Endothelial cell of umbilical vein (primary cell): ENCODE measurements around the gene SMOC2. TPM values are rescaled to one million over a fixed set of nuclear protein-coding genes. Genes with fewer than 3 reads are reported as not detected.

Experiments
- BruUV-seq: library from RNA; stranded (reverse); fragments of 400-500 nt; replicated peaks from 2 replicates; lab custom pipeline; 2021; lab: Mats Ljungman, UMichigan
- CTCF ChIA-PET: fragments of 300-600, 350-600 bp; sonication (Branson Sonifier 250); formaldehyde crosslinking; loops from one replicate; lab custom pipeline; 2021; ENCODE audit warnings: antibody characterized with exemption, inconsistent platforms; lab: Charles Lee
- POLR2A ChIA-PET: fragments of 300-600, 350-600 bp; sonication (Branson Sonifier 250); formaldehyde crosslinking; loops from one replicate; lab custom pipeline; 2021; ENCODE audit warnings: antibody characterized with exemption, inconsistent platforms; lab: Charles Lee
- DNase-seq: peaks from one replicate; pipeline ENCODE4 v3.0.0-alpha.2; 2011; ENCODE audit warnings: low read depth, low spot score
- FAIRE-seq: peaks from 2 replicates; lab custom pipeline; 2011; peaks lifted over from hg19 to GRCh38; lab: Jason Lieb, UNC
- H2AFZ ChIP-seq: 2 replicates; pipeline ENCODE4 v1.6.0; 2012; ENCODE audit warnings: low read depth, low read length, control low read depth, inconsistent platforms
- H3K27ac ChIP-seq: 2 replicates; pipeline ENCODE4 v1.5.1; 2011; ENCODE audit warnings: low read depth, mild to moderate bottlenecking, control low read depth, low read length, moderate library complexity; ENCODE audit not compliant: insufficient read depth
- H3K27me3 ChIP-seq, 2 experiments: 2 replicates each; pipeline versions ENCODE4 v1.6.0 to v1.6.1; 2011; ENCODE audit warnings: low read length in 2 of 2, mixed read lengths in 1 of 2; ENCODE audit not compliant: control insufficient read depth in 2 of 2, insufficient read depth in 2 of 2
- H3K36me3 ChIP-seq, 2 experiments: 2 replicates in 1 of 2; 3 replicates in 1 of 2; pipeline ENCODE4 v1.5.1; 2011; ENCODE audit warnings: low read length in 2 of 2, mild to moderate bottlenecking in 1 of 2, moderate library complexity in 1 of 2; ENCODE audit not compliant: control insufficient read depth in 2 of 2, insufficient read depth in 2 of 2; ENCODE audit errors: extremely low read depth in 1 of 2
- H3K4me1 ChIP-seq: 3 replicates; pipeline ENCODE4 v1.5.1; 2011; ENCODE audit warnings: mild to moderate bottlenecking, low read length; ENCODE audit not compliant: control insufficient read depth, insufficient read depth; ENCODE audit errors: extremely low read depth
- H3K4me2 ChIP-seq: 2 replicates; pipeline ENCODE4 v1.6.1; 2011; ENCODE audit warnings: low read length, control low read depth, mixed read lengths; ENCODE audit not compliant: insufficient read depth
- H3K4me3 ChIP-seq, 3 experiments: fragments of 200-600 bp in 1 of 3; sonication (generic), shearing (Covaris generic) in 1 of 3; replicated peaks in 1 of 3; 2 replicates each; pipeline ENCODE4 v1.5.1; 2011 to 2016; ENCODE audit warnings: control low read depth in 3 of 3, low read length in 3 of 3, mild to moderate bottlenecking in 2 of 3, inconsistent platforms in 1 of 3, low read depth in 1 of 3, moderate library complexity in 1 of 3; ENCODE audit not compliant: insufficient read depth in 1 of 3
- H3K79me2 ChIP-seq: 2 replicates; pipeline ENCODE4 v1.6.0; 2012; ENCODE audit warnings: low read length, inconsistent platforms; ENCODE audit not compliant: control insufficient read depth, insufficient read depth
- H3K9ac ChIP-seq: replicated peaks from 2 replicates; pipeline ENCODE3; 2011; ENCODE audit warnings: low read length, control low read depth; ENCODE audit not compliant: insufficient read depth; ENCODE audit errors: extremely low read depth
- H3K9me1 ChIP-seq: replicated peaks from 3 replicates; pipeline ENCODE4 v1.6.0; 2011; ENCODE audit warnings: mild to moderate bottlenecking, low read length; ENCODE audit not compliant: control insufficient read depth, insufficient read depth; ENCODE audit errors: extremely low read depth
- H3K9me3 ChIP-seq: replicated peaks from 2 replicates; pipeline ENCODE4 v1.5.1; 2012; ENCODE audit warnings: low read length, inconsistent platforms; ENCODE audit not compliant: control insufficient read depth, insufficient read depth
- H4K20me1 ChIP-seq: replicated peaks from 2 replicates; pipeline ENCODE3; 2011; ENCODE audit warnings: mild to moderate bottlenecking, low read length; ENCODE audit not compliant: control insufficient read depth, insufficient read depth; ENCODE audit errors: extremely low read depth
- EZH2 ChIP-seq: IDR thresholded peaks from 2 replicates; pipeline ENCODE4 v1.6.1; 2012; ENCODE audit warnings: borderline replicate concordance, low read depth, mild to moderate bottlenecking, moderate library complexity, low read length, inconsistent platforms; ENCODE audit not compliant: severe bottlenecking
- FOS ChIP-seq: IDR thresholded peaks from 2 replicates; pipeline ENCODE4 v1.6.1; 2011; ENCODE audit warnings: mild to moderate bottlenecking, low read length, moderate library complexity, borderline replicate concordance; ENCODE audit not compliant: insufficient read depth
- GATA2 ChIP-seq: IDR thresholded peaks from 2 replicates; pipeline ENCODE4 v1.7.0; 2011; ENCODE audit warnings: low read depth, mild to moderate bottlenecking, moderate library complexity, mixed read lengths, low read length; ENCODE audit not compliant: insufficient read length, insufficient read depth
- JUN ChIP-seq: IDR thresholded peaks from 2 replicates; pipeline ENCODE4 v1.6.1; 2011; ENCODE audit warnings: borderline replicate concordance, low read depth; ENCODE audit not compliant: insufficient read length, insufficient read depth
- MYC ChIP-seq: IDR thresholded peaks from one replicate; pipeline ENCODE4 v1.6.1; 2011; ENCODE audit warnings: mild to moderate bottlenecking, low read depth, low read length
- POLR2A ChIP-seq: IDR thresholded peaks from 2 replicates; pipeline ENCODE4 v1.6.1; 2012; ENCODE audit warnings: low read depth, mild to moderate bottlenecking, control low read depth, low read length
- POLR2AphosphoS5 ChIP-seq: IDR thresholded peaks from 2 replicates; pipeline ENCODE4 v1.6.1; 2012; ENCODE audit warnings: low read depth, mild to moderate bottlenecking, control low read depth, low read length, moderate library complexity; ENCODE audit not compliant: insufficient read depth
- dilution Hi-C: fragments of 300-500 bp; cut with MboI; formaldehyde crosslinking; loops from one replicate; pipeline ENCODE4 v1.15.0; 2019; ENCODE audit warnings: low sequenced_read_pairs; ENCODE audit not compliant: extremely low pct_ligation_motif_present
- intact Hi-C: fragments of 100-400 bp; cut with micrococcal nuclease; formaldehyde crosslinking; loops from one replicate; pipeline ENCODE4 v1.10.0; 2022
- polyA plus RNA-seq, 4 experiments: library from polyadenylated mRNA; depleted of rRNA in 3 of 4; stranded (reverse) in 3 of 4; unstranded in 1 of 4; fragments of >200 nt; gene quantifications; 2 replicates each; pipeline versions ENCODE4 v1.2.1 to v1.2.3, GENCODE V29; 2011 to 2012; ENCODE audit warnings: missing spikeins in 1 of 4
- total RNA-seq: library from RNA; stranded (reverse); gene quantifications from 2 replicates; pipeline ENCODE4 v1.2.3, GENCODE V29; 2021
- TF ChIP-seq, protein P1 (sequence below), 2 donors: IDR thresholded peaks; 1 replicate in 1 of 2; 2 replicates in 1 of 2; pipeline ENCODE4 v1.5.1; 2011; ENCODE audit warnings: low read length in 2 of 2, mild to moderate bottlenecking in 2 of 2, moderate library complexity in 2 of 2, control low read depth in 1 of 2, inconsistent platforms in 1 of 2, low read depth in 1 of 2; ENCODE audit not compliant: insufficient read depth in 1 of 2; ENCODE audit errors: extremely low read depth in 1 of 2

SMOC2 gene
- total and polyA plus RNA-seq, 2 donors (not counting 3 experiments of a cell fraction or from before 2014, with no cell fraction given), result not detected

DNA sequence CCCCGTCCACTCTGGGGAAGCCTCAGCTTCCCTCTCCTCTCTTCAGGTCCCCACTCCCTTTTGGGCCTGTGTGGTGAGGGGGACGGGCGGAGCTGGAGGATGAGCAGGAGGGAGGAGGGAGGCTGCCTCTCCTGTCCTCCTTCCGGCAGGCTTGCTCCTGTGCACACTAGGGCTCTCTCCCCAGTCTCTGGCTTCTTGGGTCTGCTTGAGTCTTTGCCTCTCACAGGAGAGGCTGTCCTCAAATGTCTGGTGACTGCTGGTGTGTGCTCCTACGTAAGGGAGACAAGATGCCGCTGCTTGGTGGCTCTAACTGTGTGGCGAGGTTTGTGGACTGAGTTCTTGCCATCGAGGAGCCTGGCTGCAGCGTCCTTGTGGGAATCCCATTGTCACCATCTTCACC, 8.8 kb upstream of the SMOC2 start:
- no peak overlapping the region for H3K4me3 ChIP-seq
- H3K36me3 ChIP-seq, result no peaks in the 10 kb centered on the region
- no peaks in the 10 kb centered on the region for H3K4me1 ChIP-seq
- ChIA-PET CTCF (no interaction called here), POLR2A (no interaction called here)
- H4K20me1 ChIP-seq, result no peaks in the 10 kb centered on the region
- FAIRE-seq (no peak), DNase-seq (no peak)
- no peak overlapping the region for H3K9ac ChIP-seq
- H3K4me2 ChIP-seq, result no peak overlapping the region
- no TSS peak for BruUV-seq
- intact Hi-C loops, result no loop called here
- no peak overlapping the region for H3K27ac ChIP-seq
- no peaks in the 10 kb centered on the region for H3K9me3 ChIP-seq
- H3K79me2 ChIP-seq, result no peaks in the 10 kb centered on the region
- H3K27me3 ChIP-seq, result no peaks in the 10 kb centered on the region
- TF ChIP-seq EZH2 (no peak), MYC (no peak), POLR2A (no peak), JUN (no peak), FOS (no peak), POLR2AphosphoS5 (no peak), GATA2 (no peak)
- TF ChIP-seq, protein P1, sequence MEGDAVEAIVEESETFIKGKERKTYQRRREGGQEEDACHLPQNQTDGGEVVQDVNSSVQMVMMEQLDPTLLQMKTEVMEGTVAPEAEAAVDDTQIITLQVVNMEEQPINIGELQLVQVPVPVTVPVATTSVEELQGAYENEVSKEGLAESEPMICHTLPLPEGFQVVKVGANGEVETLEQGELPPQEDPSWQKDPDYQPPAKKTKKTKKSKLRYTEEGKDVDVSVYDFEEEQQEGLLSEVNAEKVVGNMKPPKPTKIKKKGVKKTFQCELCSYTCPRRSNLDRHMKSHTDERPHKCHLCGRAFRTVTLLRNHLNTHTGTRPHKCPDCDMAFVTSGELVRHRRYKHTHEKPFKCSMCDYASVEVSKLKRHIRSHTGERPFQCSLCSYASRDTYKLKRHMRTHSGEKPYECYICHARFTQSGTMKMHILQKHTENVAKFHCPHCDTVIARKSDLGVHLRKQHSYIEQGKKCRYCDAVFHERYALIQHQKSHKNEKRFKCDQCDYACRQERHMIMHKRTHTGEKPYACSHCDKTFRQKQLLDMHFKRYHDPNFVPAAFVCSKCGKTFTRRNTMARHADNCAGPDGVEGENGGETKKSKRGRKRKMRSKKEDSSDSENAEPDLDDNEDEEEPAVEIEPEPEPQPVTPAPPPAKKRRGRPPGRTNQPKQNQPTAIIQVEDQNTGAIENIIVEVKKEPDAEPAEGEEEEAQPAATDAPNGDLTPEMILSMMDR (IDR thresholded peaks at IDR 0.05; ENCODE audit: extremely low read depth in 1 of 2, insufficient read depth in 1 of 2, low read depth in 1 of 2, low read length in 2 of 2), result no peak
- H3K9me1 ChIP-seq, result no peaks in the 10 kb centered on the region
- no peak overlapping the region for H2AFZ ChIP-seq
- dilution Hi-C loops, result no loop called here
